GM04503 (cell line): ENCODE measurements around the gene MYRFL.

Experiments used
- DNase-seq: peaks from one replicate; pipeline ENCODE4 v3.0.0-alpha.2; 2012; ENCODE audit warnings: low read depth

The MYRFL gene

GRCh38 chr12:69898236-69898635, 73.2 kb downstream of the MYRFL start:
- no peak for DNase-seq

GRCh38 chr12:69900720-69901131, 75.7 kb downstream of the MYRFL start:
- no peak for DNase-seq

GRCh38 chr12:69901221-69901905, 76.3 kb downstream of the MYRFL start:
- DNase-seq = no peak

GRCh38 chr12:69903548-69903947, 78.5 kb downstream of the MYRFL start:
- no peak for DNase-seq

- DNase-seq = peak; percentile 61
Observed at GRCh38 chr12:69904777-69905176, 79.8 kb downstream of the MYRFL start.

- DNase-seq = no peak
Observed at GRCh38 chr12:69905801-69906200, 80.8 kb downstream of the MYRFL start.

GRCh38 chr12:69906411-69907216, 81.6 kb downstream of the MYRFL start:
- DNase-seq = no peak

- DNase-seq = no peak
Observed at GRCh38 chr12:69908203-69908602, 83.2 kb downstream of the MYRFL start.

- DNase-seq = no peak
Observed at GRCh38 chr12:69910694-69911093, 85.7 kb downstream of the MYRFL start.

GRCh38 chr12:69913526-69913925, 88.5 kb downstream of the MYRFL start:
- no peak for DNase-seq

GRCh38 chr12:69915964-69916363, 90.9 kb downstream of the MYRFL start:
- DNase-seq = no peak

- no peak for DNase-seq
Observed at GRCh38 chr12:69916544-69917235, 91.7 kb downstream of the MYRFL start.

- no peak for DNase-seq
Observed at GRCh38 chr12:69918287-69918686, 93.3 kb downstream of the MYRFL start.

- no peak for DNase-seq
Observed at GRCh38 chr12:69919495-69919894, 94.5 kb downstream of the MYRFL start.

GRCh38 chr12:69921831-69922230, 96.8 kb downstream of the MYRFL start:
- no peak for DNase-seq

- no peak for DNase-seq
Observed at GRCh38 chr12:69922999-69923398, 98.0 kb downstream of the MYRFL start.

GRCh38 chr12:69925291-69925690, 100.3 kb downstream of the MYRFL start:
- no peak for DNase-seq

GRCh38 chr12:69927164-69927563, 102.1 kb downstream of the MYRFL start:
- DNase-seq = no peak

- no peak for DNase-seq
Observed at GRCh38 chr12:69929125-69929524, 104.1 kb downstream of the MYRFL start.

GRCh38 chr12:69929531-69929930, 104.5 kb downstream of the MYRFL start:
- no peak for DNase-seq

GRCh38 chr12:69931569-69931968, 106.5 kb downstream of the MYRFL start:
- DNase-seq = no peak

- DNase-seq = no peak
Observed at GRCh38 chr12:69932154-69932553, 107.1 kb downstream of the MYRFL start.
